Loucy (cell line): ENCODE results near the gene DCAF6.

Experiments used
- CTCF ChIP-seq: fragments of 200-600 bp; sonication (generic); conservative IDR thresholded peaks from 2 replicates; pipeline ENCODE4 v1.5.1; 2014; ENCODE audit warnings: mild to moderate bottlenecking, antibody characterized with exemption, low read length
- EZH2phosphoT487 ChIP-seq: fragments of 200-600 bp; IDR thresholded peaks from 2 replicates; pipeline ENCODE4 v1.6.1; 2018; ENCODE audit warnings: antibody characterized with exemption, mild to moderate bottlenecking, moderate library complexity, borderline replicate concordance

- TF ChIP-seq CTCF (no peak), EZH2phosphoT487 (no peak)
Measured at GRCh38 chr1:167924102-167924501, 12.4 kb upstream of the DCAF6 start.
